GM19468 (cell line): ENCODE results near the gene LHX3.
A peak's percentile ranks its signal among the peaks of the same experiment; 100 is the strongest.
"Not testable (repeated sequence)": the region's sequence is repeated elsewhere in the genome, so short reads cannot be mapped to it uniquely, and the experiment has no call there.

Experiments used
- ATAC-seq: cut with Tn5 transposase; IDR thresholded peaks from one replicate; pipeline ENCODE4 v1.9.1; 2021; ENCODE audit warnings: mild to moderate bottlenecking, moderate library complexity, moderate number of reproducible peaks; ENCODE audit not compliant: unreplicated experiment; ENCODE audit errors: extremely low read depth

LHX3 gene

DNA sequence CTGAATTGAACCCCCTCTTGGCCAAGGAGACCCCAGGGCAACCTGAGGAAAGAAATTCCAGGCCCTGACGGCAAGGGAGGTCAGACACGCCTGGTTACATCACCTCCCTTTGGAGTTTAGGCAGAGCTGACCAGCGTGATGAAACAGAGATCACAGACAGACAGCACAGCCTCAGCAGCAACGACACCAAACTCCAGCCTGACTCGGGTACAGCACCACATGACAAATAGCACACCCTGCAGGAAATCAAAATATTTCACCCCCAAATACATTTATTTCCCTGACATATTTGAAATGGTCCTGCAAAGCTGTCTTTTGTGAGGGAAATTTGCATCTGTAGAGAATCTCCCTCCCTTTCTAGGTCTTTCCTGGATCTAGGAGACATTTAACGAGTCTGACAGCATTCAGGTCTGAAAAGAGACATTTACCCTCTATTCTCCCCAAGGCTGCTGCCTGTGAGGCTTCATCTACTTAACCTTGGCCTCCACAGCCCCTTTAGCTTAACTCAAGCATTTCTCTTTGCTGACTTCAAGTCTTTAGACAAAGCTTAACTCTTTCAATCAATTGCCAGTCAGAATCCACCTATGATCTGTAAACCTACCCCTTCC, 38.1 kb upstream of the LHX3 start:
- ATAC-seq, result no peak

DNA sequence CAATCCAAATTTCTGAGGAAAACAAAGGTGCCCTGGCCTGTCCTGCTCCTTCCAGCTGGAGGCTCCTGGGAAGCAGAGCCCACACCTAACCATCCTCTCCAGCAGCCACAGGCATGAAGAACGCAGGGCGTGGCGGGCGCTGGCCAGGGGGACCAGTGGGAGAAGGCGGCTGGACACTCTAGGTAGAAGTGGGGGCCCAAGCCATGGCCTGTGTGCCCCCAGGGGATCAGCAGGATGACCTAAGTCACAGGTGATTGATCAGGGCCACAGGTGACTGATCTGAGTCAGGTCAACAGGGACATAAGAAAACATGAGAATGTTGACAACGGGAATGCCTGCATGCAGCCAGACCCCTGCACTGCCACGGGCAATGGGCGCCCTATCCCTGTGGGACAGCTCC, 37.3 kb upstream of the LHX3 start:
- ATAC-seq, result no peak

DNA sequence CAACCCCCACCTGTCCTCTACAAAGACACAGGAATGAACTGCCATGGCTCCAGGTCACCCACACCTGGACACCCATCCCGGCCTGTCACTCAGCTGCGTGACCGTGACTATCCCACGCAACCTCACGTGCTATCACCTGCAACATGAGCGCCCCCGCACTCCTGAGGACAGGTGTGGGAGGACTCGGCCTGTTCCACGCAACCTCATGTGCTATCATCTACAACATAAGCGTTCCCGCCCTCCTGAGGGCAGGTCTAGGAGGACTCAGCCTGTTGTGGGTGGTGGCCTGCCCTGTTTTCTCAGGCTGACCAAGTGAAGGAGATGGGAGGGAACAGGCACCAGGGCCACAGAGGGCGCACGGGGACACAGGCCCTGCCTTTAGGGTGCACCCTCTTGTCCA, 36.6 kb upstream of the LHX3 start:
- ATAC-seq, result no peak

DNA sequence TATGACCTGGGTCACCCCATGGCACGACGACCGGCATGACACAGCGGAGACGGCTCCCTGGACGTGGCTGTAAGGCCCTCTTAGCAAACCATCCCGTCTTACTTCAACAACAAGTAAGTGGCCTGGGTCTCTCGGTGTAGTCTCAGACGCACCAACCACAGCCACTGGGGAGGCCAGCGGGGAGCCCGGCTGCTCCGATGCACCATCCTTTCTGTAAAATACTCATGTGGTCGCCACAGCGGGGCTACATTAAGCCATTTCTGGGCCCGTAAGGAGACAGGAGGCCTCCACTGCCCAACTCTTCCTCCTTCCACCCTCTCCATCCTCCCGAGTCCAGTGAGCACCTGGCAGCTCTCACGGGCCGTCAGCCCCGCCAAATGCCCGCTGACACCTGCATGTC, 36.0 kb upstream of the LHX3 start:
- ATAC-seq, result no peak

DNA sequence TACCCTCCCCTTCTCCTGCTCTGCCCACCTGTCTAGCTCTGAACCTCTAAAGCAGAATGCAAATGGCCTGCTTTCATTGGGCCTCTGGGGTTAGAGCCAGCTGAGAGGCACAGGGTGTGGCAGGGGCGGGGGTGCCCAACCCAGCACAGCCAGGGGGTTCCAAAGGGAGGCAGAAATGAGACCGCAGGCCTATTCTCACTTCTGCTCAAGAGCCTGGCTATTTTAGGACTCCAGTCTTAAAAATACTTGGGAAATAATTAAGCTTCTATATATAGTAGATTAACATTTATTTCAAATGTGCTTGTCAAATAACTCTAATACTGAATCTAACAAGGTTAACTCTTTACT, 35.0 kb upstream of the LHX3 start:
- peak; percentile 18 for ATAC-seq

DNA sequence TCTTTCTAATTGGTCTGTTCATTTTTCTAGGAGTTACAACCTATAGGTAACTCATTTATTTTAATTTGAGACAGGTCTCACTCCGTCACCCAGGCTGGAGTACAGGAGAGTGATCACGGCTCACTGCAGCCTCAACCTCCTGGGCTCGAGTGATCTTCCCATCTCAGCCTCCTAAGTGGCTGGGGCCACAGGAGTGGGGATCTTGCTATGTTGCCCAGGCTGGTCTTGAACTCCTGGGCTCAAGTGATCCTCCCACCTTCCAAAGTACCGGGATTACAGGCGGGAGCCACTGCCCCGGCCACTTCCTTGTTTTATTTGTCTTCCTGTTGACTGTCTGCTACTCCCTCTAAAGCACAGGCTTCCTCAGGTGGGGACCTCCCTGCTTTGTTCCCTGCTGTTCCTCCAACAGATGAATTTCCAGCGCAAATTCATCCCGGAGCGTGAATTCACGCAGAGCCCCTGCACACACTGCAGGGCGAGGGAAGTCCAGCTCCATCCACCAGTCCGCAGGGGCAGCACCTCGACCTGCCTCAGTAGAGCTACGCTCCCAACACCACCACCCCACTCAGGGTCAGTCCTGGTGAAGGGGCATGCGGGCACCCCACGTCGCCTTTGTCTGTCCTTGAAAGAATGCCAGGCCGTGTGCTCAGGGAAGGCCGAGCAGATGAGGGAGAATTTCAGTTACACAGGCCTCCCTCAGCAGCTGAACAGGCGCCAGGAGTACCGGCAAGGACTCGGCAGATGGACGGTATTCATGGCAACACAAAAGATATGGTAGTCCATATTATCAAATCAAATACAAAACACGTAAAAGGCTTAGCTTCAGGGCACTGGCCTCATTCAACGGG, 34.4 kb upstream of the LHX3 start:
- no peak for ATAC-seq

DNA sequence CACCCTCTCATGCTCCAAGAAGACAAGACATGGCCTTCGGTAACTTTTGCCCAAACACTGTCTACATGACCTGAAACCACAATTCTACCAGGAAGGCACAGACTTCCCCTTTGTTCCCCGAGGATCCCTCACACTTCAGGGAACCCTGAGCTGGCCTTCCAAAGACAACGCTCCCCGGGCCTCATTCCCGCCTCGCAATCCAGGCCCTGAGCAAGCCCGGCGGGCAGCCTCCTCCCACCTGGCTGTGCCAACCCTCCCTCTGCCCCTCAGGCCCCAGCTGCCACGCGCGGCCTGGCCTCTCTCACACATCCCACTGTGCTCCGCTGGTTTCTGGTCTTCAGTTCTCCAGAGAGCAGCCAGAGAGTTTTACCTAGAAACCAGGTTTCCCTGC, 33.4 kb upstream of the LHX3 start:
- no peak for ATAC-seq

DNA sequence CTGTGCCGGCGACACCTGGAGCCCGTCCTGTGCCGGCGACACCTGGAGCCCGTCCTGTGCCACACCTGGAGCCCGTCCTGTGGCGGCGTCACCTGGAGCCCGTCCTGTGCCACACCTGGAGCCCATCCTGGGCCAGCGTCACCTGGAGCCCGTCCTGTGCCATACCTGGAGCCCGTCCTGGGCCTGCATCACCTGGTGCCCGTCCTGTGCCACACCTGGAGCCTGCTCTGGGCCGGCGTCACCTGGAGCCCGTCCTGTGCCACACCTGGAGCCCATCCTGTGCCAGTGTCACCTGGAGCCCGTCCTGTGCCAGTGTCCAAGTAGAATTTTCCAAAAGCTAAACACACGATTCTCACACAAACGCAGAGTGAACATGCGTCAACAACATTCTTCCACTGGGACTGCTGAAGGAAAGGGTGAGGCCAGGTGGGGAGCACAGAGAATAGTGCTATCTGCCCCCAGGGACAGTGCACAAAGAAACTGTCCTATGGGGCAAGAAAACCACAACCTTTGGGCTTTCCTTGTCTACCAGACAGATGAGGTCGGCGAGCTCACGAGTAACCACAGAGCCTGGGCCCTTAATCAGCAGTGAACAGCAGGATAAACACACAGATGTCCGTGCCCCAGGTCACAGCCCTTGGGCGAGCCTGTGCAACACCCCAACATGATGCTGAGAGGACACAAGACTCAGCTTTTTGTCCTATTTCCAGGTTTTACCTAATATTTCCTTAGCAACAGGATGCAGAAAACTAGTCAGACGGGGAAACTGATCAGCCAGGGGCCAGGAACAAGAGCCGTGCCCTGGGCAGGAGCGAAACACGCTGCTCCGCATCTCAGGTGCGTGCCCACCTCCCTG, 32.8 kb upstream of the LHX3 start:
- ATAC-seq, result no peak

DNA sequence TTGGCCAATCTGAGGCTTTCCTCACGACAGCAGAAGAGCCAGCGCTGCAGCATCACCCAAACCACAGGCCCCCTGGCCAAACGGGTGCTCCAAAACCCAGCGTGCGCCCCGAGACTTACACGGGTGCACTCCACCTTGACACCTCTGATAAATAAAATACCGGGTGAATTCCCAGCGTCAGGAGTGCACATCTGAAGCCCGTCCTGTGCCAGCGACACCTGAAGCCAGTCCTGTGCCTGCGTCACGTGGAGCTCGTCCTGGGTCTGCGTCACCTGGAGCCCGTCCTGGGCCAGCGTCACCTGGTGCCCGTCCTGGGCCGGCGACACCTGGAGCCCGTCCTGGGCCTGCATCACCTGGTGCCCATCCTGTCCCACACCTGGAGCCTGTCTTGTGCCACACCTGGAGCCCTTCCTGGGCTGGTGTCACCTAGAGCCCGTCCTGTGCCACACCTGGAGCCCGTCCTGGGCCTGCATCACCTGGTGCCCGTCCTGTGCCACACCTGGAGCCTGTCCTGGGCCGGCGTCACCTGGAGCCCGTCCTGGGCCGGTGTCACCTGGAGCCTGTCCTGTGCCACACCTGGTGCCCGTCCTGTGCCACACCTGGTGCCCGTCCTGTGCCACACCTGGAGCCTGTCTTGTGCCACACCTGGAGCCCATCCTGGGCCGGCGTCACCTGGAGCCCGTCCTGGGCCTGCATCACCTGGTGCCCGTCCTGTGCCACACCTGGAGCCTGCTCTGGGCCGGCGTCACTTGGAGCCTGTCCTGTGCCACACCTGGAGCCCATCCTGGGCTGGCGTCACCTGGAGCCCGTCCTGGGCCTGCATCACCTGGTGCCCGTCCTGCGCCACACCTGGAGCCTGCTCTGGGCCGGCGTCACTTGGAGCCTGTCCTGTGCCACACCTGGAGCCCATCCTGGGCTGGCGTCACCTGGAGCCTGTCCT, 31.8 kb upstream of the LHX3 start:
- ATAC-seq, result not testable (repeated sequence)

GRCh38 chr9:136235709-136236455, 31.0 kb upstream of the LHX3 start:
- ATAC-seq, result no peak

DNA sequence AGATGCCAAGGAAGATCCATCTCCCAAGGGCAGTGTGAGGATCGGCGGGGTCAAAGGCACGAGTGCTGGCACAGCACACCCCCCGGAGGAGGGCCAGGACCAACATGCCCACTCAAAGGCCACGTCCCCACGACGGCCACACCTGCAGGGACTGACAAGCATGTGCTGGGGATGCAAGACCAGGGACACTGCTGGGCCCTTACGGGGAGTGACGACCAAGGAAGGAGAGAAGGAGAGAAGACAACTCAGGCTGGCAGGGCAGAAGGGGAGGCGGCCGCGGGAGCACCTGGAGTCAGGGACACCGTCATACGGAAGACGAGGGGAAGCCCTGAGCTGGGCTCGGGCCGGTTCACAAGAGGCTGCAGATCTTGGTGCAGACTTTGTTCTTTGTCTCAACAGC, 30.2 kb upstream of the LHX3 start:
- no peak for ATAC-seq

GRCh38 chr9:136234597-136234996, 29.7 kb upstream of the LHX3 start:
- ATAC-seq, result no peak

- no peak for ATAC-seq
These were observed 28.9 kb upstream of the LHX3 start for GRCh38 chr9:136233868-136234267.

DNA sequence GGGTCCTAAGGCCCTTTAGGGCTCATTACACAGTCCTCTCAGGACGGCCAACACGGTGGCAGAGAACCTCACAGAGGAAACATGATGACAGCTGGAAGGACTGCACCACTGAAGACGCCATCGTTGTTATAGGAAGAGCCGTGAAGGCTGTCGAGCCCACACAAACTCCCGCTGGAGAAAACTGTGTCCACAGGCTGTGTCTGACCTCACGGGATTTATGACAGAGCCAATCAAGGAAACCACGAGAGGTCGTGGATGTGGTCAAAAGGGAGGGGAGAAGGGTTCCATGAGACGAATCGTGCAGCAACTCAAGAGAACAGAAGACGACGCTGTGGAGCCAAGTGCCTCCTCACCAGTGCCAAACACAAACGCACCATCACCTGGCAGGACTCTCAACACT, 28.5 kb upstream of the LHX3 start:
- ATAC-seq, result no peak

- ATAC-seq, result no peak
These were observed 28.0 kb upstream of the LHX3 start for GRCh38 chr9:136232969-136233368.

DNA sequence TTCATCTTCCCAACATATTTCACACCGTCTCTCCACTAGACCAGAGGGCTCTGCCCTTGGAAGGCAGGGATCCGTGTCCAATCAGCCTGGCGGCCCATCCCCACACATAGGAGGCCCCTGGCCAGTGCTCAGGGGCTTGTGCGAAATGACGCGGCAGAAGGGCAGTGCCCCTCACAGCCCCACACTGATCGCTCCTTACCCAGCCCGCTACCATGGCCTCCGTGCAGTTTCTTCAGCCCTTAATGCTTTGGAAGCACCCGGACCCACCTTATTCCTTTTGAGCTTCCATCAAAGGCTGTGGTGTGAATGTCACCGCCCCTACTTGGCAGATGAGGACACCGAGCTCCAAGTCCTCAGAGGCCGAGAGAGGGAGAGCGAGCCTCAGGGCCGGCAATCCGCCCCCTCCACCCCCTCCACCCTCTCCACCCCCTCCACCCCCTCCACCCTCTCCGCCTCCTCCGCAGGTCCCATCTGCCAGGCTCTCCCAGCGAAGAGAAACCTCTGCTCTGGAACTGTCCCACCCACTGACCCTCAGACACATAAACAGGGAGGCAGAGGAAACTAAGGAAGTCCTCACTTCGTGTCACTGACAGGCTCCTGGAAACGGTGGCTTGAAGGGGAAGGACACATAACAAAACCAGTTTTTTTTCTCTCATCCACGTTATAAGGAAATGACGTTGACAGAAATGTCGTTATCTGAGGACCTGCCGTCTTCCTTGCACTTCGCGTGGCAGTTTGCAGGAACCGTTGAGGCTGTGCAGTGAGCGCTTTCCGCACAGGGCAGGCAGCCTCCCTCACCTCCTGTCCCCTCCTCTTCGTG, 26.8 kb upstream of the LHX3 start:
- ATAC-seq, result no peak

GRCh38 chr9:136230773-136231172, 25.8 kb upstream of the LHX3 start:
- no peak for ATAC-seq

- no peak for ATAC-seq
These were observed 25.4 kb upstream of the LHX3 start for GRCh38 chr9:136230365-136230764.
